Measurements from ENCODE around the gene DVL2.

DVL2 gene

DNA sequence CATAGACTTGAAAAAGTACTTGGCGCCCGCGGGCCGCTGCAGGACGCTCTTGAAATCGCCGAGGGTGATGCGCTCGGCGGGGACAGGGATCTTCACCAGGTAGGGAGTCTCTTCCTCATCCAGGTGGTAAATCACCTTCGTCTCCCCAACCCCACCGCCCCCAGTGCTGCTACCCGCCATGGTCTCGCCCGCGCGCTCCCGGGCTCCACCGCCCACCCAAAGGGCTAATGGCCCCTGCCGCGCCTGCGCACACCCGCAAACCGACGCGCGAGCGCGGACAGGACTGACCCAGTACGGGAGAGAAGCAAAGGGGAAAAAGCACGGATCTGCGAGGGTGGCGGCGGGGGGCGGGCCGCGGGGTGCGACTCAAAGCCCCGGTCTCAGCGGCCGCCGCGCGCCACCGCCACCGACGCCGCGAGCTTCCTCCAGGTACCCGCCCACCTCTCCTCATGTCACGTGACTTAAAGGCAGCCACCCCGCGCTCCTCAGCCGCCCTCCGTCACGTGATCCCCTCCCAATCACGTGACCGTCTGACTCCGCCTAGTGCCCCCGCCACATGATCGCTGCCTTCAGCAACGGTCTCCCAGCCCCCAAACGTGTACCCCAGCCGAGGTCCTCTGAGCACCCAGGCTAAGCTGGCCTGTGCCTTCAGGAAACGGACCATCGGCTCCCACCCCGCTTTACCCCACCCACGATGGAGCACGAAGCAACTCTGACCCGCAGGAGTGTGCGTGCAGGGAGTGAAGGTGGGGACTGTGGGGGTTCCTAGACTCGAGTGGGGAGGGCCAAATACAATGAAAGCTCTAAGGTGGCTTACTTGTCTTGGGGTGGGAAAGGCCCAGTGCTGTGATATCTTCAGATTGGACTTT is at the start of gene DVL2:
Gene DVL2, minus strand, starts transcription at position 435 of the 869 bp plus-strand sequence. Its CDS starts 255 bp downstream, at position 180.
- DNase-seq (ENCODE audit: low spot score), result peak; percentile 98

- no peak for DNase-seq (ENCODE audit: low spot score)
Observed at GRCh38 chr17:7283471-7284216, 49.3 kb upstream of the DVL2 start.

DNA sequence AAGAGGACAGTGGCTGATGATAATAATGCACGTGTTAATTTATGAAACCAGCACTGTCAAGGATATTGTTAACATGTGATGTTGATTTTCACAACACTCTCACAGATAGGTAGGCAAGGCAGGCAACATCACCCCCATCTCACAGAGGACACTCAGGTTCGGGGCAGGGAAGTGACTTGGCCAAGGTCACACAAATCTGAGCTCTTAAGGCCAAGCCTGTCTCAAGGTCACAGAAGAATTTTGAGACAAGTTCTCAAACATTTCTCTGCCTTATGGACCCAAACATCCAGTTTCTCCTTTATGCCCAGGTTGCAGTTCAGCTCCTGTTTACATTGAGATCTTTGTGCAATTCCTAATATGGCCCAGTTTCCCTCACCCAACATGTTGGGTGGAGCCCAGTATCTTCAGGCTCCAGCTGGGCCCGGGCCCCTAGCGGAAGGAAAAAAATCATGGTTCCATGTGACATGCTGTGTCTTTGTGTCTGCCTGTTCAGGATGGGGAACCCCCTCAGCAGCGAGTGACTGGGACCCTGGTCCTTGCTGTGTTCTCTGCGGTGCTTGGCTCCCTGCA is 48.5 kb upstream of the DVL2 start:
- DNase-seq (ENCODE audit: low spot score), result peak; percentile 90

GRCh38 chr17:7281953-7282751 is 47.8 kb upstream of the DVL2 start:
- peak; percentile 60 for DNase-seq (ENCODE audit: low spot score)

DNA sequence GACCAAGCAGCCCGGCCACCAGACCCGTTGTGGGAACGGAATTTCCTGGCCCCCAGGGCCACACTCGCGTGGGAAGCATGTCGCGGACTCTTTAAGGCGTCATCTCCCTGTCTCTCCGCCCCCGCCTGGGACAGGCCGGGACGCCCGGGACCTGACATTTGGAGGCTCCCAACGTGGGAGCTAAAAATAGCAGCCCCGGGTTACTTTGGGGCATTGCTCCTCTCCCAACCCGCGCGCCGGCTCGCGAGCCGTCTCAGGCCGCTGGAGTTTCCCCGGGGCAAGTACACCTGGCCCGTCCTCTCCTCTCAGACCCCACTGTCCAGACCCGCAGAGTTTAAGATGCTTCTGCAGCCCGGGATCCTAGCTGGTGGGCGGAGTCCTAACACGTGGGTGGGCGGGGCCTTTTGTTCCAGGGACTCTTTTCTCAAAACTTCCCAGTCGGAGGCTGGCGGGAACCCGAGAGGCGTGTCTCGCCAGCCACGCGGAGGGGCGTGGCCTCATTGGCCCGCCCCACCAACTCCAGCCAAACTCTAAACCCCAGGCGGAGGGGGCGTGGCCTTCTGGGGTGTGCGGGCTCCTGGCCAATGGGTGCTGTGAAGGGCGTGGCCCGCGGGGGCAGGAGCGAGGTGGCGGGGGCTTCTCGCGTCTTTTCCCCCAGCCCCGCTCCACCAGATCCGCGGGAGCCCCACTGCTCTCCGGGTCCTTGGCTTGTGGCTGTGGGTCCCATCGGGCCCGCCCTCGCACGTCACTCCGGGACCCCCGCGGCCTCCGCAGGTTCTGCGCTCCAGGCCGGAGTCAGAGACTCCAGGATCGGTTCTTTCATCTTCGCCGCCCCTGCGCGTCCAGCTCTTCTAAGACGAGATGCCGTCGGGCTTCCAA is 47.0 kb upstream of the DVL2 start, which contains the start of gene SLC2A4:
Gene SLC2A4, plus strand, starts transcription at position 645 of the 879 bp plus-strand sequence. Its CDS starts 217 bp downstream, at position 862.
- DNase-seq (ENCODE audit: low spot score), result peak; percentile 99

DNA sequence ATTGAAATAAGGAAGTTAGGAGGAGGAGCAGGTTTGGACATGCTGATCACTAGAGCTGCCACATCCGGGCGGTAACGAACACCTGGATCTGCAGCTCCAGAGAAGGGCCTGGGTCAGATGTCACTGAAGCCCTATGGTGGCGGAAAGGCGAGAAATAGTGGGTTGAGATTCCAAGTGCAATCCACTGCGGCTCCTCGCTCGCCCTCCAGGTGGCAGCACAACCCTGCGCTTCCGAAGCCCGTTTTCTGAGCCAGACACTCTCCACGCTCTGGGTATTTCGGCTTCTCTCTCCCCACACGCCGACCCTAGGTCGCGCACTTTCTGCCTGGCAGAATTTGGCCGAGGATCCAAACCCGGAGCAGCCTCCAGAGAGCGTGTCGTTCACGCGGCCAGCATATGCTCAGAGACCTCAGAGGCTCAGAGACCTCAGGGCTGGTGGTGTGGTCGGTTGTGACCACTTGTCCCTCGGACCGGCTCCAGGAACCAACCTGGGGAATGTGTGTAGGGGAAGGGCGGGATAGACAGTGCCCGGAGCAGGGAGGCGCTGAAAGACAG is 46.3 kb upstream of the DVL2 start:
- peak; percentile 89 for DNase-seq (ENCODE audit: low spot score)

DNA sequence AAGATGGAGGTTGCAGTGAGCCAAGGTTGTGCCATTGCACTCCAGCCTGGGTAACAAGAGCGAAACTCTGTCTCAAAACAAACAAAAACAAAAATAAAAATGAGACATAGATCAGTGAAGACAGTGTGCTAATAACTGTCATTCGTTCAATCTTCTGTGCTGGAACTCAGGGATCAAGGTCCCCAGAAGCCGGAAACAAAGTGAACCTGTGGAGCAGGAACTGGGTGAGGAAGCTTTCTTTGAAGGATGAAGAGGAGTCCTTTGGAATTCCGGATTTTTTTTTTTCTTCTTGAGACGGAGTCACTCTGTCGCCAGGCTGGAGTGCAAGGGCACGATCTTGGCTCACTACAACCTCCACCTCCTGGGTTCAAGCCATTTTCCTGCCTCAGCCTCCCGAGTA is 45.1 kb upstream of the DVL2 start:
- no peak for DNase-seq (ENCODE audit: low spot score)

GRCh38 chr17:7266784-7267183 is 32.5 kb upstream of the DVL2 start:
- no peak for DNase-seq (ENCODE audit: low spot score)

DNA sequence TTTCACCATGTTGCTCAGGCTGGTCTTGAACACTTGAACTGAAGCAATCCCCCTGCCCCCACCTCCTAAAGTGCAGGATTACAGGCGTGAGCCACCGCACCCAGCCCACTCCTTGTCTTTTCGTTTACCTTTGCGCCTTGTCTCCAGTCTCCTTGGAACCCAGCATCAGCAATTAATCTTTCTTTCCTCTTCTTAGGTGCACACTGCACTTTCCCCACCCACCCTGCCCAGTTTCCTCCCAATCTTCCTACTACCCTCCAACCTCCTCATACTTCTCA is 29.4 kb upstream of the DVL2 start:
- DNase-seq (ENCODE audit: low spot score), result no peak

DNA sequence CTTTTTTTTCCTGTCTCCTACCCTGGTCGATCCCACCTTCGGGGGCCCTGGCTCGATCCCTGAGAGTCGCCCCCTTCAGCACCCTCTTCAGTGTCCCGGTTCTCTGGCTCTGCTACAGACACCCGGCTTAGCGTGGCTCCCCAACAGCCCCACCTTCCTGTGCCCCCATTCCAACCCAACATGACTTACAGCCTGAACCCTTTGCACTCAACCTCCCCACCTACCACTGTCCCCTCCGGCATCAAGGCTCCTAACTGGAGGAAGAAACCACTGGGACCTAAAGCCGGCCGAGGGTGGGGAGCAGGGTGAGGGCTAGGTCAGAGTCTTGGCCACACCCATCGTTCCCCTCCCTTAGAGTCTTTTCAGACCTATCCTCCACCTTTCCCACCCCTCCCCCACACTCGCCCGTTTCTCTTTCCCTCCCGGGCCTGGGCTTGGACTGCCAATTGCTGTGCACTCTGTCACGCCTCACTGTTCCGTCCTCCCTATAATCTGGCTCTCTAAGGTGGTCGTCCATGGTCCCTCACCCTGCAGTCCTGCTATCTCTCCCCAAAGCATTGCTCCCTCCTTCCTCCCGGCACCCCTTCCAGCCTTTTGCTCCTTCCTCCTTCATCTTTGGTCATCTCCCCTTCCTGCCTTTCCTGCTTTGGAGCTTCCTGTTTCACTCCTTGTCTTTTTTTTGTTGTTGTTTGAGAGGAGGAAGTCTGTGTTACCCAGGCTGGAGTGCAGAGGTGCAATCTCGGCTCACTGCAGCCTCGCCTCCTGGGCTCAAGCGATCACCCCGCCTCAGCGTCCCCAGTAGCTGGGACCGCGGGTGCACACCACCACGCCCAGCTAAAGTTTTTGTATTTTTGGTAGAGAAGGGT is 28.9 kb upstream of the DVL2 start:
- DNase-seq (ENCODE audit: low spot score), result no peak

- DNase-seq (ENCODE audit: low spot score), result no peak
Observed at GRCh38 chr17:7262192-7262934, 28.0 kb upstream of the DVL2 start, which contains the start of gene CLDN7. CLDN7 (minus strand) TSS chr17:7262478; CDS start chr17:7262043, 435 bp downstream.

DNA sequence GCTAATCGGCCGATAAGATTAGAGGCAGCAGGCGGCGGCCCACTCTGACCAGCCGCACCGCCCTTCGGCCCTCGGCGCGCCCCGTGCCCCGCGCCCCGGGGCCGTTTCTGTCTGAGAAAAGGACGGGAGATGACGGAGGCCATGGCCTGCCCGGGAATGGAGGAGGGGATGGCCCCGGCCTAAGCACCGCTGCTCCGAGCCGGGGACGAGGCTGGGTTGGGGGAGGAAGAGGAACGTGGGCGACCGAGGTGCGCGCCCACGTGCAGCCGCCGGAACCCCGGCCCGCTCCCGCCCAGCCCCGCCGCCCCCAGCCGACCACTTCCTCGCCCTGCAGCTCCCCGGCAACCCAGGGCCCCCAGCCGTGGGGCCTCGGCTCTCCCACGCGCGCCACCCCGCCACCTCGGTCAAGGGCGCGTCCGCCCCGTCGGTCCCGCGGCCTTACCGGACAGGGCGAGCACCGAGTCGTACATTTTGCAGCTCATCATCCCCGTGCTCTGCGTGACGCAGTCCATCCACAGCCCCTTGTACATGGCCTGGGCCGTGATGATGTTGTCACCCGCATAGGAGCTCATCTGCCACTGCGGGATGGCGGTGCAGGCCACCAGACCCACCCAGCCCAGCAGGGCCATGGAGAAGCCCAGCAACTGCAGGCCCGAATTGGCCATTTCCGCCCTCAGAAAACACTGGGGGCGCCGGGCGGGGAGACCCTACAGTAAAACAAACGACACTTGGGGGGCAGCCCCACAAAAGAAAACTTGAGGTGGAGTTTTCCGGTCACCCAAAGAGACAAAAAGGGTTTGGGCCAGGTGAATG is 27.3 kb upstream of the DVL2 start:
- no peak for DNase-seq (ENCODE audit: low spot score)

DNA sequence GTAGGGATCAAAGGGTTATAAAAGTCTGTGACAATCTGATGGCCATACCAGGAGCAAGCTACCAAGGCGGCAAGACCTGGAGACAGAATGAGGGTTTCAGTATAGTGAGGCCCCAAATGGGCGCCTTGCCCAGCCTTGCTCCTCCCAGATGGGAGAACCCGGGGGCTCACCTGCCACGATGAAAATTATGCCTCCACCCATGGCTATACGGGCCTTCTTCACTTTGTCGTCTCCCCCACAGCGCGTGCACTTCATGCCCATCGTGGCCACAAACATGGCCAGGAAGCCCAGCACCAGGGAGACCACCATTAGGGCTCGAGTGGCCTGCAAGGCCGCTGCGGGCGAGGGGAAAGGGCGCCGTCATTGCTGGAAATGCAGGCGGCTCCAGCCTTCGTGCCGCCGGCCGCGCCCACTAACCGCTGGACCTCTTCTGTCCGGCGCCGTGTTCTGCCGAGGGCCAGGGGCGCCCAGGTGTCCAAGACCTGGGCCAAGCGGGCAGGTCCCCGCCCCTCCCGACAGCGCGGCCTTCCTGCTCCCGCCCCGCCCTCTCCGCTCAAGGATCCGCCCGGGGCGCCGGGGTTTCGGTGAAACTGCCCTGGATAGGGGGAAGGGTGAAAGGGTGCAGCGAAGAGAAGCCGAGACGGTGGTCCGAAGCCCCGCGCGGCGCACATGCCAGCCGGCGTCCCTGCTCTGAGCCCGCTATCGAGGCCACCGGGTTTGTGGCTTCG is 26.5 kb upstream of the DVL2 start:
- peak; percentile 25 for DNase-seq (ENCODE audit: low spot score)

- DNase-seq (ENCODE audit: low spot score), result no peak
Observed at GRCh38 chr17:7260151-7260550, 25.8 kb upstream of the DVL2 start.

DNA sequence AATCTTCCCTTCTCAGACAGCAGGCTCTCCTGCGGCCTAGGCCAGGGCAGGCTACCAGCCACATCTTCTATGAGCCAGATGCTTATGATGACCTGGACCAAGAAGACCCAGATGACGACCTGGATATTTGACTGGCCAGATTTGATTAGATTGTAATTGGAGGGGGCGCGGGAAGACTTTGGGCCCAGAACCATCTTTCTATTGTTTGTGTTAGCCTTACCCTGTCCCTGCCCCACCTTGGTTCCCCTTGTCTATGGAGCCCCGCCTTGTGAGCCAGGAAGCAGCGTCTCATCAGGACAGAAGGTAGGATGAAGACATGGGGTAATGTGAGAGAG is 25.2 kb upstream of the DVL2 start:
- DNase-seq (ENCODE audit: low spot score), result no peak

GRCh38 chr17:7258731-7259554 is 24.6 kb upstream of the DVL2 start:
- no peak for DNase-seq (ENCODE audit: low spot score)

All from hematopoietic multipotent progenitor cell treated with erythropoietin and hydrocortisone succinate and interleukin-3 and kit ligand, for 17 days (in vitro differentiated cells).